ENCODE data around the gene CD72. TPM values are rescaled to one million over a fixed set of nuclear protein-coding genes. Genes with fewer than 3 reads are reported as not detected.
A peak's percentile ranks its signal among the peaks of the same experiment; 100 is the strongest.

The CD72 gene
- polyA plus RNA-seq (ENCODE audit: insufficient read length): 2.6 TPM

- no peak for DNase-seq (ENCODE audit: low read depth)
Measured at GRCh38 chr9:35618325-35618727, at the start of gene CD72. TSS of gene CD72 (minus strand) at chr9:35618413. CDS start at chr9:35618303, 110 bp downstream.

GRCh38 chr9:35667939-35668338 is 49.7 kb upstream of the CD72 start:
- no peak for DNase-seq (ENCODE audit: low read depth)

GRCh38 chr9:35666549-35666948 is 48.3 kb upstream of the CD72 start:
- DNase-seq (ENCODE audit: low read depth): no peak

GRCh38 chr9:35666045-35666444 is 47.8 kb upstream of the CD72 start:
- DNase-seq (ENCODE audit: low read depth): no peak

- DNase-seq (ENCODE audit: low read depth): no peak
Measured at GRCh38 chr9:35665471-35665818, 47.2 kb upstream of the CD72 start.

DNA sequence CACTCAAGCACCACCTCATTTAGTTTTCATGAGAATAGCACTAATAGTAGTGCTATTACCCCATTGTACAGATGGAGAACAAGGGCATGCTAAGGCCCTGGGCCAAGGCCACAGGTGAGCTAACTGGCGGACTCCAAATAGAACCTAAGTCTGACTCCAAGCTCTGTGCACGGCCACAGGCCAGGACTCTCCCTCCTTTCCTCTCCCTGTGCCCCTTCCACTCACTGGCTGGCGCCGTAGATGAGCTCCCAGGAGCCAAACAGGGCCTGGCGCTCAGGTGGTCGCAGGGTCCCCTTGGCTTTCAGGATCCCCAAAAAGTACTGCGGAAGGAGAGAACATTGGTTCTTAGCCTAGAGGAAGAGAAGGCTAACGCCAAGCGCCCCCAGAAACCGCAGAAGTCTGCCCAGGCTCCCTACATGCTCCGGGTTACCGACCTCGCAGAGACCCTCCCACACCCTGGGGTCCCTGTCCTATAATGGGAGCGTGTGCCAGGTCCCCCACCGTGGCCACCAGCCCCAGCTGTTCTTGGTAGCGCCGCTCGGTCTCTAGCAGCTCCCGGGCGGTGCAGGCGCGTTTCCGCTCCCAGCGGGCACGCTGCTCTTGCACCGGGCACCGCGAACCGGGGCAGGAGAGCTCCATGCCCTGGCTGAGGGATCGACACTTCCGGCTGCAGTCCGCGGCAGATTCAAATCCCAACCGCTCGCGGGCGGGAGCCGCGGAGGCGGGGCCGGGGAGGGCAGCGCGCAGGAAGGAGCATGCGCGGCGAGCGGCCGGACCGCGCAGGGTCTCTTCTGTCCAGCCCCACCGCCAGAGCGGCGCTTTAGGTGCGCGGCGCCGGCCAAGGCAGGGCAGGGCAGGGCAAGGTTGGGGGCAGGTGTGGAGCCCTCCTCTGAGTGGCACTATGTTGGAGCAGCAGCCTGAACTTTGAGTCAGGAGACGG is 46.6 kb upstream of the CD72 start, which contains the start of gene ARHGEF39:
Gene ARHGEF39 (minus strand): TSS at position 665 of the 940 bp plus-strand sequence. CDS start 26 bp downstream, at position 639.
- no peak for DNase-seq (ENCODE audit: low read depth)

- no peak for DNase-seq (ENCODE audit: low read depth)
Measured at GRCh38 chr9:35662437-35662836, 44.2 kb upstream of the CD72 start.

DNA sequence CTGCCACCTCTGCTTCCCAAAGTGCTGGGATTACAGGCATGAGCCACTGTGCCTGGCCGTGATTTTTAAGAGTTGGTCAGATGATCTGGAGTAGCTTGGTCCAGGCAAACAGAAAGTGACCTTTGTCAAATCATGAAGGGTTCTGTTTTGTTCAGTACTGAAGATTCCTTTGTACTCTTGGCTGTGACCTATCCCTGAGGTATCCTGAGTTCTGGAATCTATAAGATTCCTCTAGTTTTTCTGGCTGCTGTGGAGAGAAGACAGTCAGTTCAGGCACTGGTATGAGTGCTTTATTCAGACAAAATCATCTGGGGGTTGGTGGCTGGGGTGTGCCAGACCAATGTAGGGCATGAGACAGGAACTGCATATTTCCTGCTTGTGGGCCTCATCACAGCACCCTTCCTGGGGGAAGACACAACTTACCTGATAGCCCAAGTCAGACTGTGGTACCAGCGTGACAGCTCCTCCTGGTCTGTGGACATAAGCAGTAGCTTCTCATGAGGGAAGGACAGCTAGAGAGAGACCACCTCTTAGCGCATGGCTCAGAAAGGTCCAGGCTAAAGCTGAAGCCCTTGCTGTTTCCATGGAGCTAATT is 43.6 kb upstream of the CD72 start:
- no peak for DNase-seq (ENCODE audit: low read depth)

GRCh38 chr9:35660966-35661415 is 42.8 kb upstream of the CD72 start:
- DNase-seq (ENCODE audit: low read depth): no peak

DNA sequence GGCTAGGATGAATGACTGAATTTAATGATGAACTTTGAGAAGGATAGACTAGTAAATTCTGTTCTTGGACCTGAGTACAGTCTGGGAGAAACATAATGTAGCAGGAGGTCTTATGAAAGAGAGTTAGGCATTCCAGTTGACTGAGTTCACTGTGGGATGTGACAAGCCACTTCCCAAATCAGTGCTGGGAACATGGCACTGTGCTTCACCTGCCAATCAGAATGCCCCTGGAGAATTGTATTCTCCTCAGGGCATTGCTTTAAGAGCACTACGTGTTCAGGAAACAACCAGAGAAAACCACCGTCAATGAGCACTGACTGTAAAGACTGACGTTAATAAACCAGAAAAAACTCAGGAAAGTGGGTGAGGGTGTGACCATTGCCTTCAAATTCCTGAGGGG is 41.1 kb upstream of the CD72 start:
- DNase-seq (ENCODE audit: low read depth): no peak

- no peak for DNase-seq (ENCODE audit: low read depth)
Measured at GRCh38 chr9:35658968-35659220, 40.7 kb upstream of the CD72 start.

DNA sequence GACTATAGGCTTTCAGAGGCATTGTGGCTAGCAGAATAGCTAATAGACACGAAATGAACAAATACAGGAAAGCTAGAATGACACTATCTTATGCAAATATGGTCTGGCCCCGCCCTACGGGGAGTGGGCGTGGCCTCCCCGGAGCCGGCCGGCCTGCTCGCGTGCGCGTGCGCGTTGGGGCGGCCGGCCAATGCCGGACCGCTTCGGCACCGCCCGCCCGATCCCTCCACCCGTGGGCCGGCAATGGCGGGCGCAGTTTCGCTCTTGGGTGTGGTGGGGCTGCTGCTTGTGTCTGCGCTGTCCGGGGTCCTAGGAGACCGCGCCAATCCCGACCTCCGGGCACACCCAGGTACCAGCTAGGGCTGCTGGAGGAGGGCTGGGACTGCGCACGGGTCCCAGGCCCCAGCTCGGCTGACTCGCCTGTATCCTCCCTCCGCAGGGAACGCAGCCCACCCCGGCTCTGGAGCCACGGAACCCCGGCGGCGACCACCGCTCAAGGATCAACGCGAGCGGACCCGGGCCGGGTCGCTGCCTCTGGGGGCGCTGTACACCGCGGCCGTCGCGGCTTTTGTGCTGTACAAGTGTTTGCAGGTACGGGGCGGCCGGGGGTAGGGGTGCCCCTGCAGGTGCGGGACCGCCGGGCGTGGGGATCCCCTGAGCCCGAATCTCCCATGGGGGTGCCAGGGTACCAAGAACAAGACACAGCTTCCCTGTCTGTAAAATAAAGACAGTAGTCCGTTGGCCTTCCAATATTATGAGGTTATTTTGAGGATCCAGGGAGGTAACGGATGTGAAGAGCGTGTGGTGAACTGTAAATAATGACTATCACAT is 40.1 kb upstream of the CD72 start, which contains the start of gene CCDC107:
Gene CCDC107 (plus strand): TSS at position 156 of the 831 bp plus-strand sequence. CDS start 88 bp downstream, at position 244.
- DNase-seq (ENCODE audit: low read depth): peak; percentile 73

- peak; percentile 98 for DNase-seq (ENCODE audit: low read depth)
Measured at GRCh38 chr9:35657546-35658136, 39.4 kb upstream of the CD72 start, which contains the start of gene RMRP. TSS of gene RMRP (minus strand) at chr9:35658019.

- DNase-seq (ENCODE audit: low read depth): no peak
Measured at GRCh38 chr9:35656831-35657545, 38.8 kb upstream of the CD72 start.

DNA sequence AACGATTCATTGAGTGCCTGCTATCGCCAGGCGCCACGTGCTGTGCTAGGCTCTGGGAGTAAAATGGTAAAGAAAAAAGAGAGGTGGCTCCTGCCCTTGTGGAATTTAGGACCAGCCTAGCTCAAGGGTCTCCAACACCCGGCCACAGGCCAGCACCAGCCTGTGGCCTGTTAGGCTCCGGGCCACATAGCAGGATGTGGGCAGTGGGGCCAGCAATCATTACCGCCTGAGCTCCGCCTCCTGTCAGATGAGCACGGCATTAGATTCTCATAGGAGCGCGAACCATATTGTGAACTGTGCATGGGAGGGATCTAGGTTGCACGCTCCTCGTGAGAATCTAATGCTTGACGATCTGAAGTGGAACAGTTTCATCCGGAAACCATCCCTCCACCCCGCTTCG is 38.1 kb upstream of the CD72 start:
- DNase-seq (ENCODE audit: low read depth): no peak

- DNase-seq (ENCODE audit: low read depth): no peak
Measured at GRCh38 chr9:35653611-35654010, 35.4 kb upstream of the CD72 start.

GRCh38 chr9:35652829-35653209 is 34.6 kb upstream of the CD72 start:
- DNase-seq (ENCODE audit: low read depth): no peak

- no peak for DNase-seq (ENCODE audit: low read depth)
Measured at GRCh38 chr9:35651956-35652828, 34.0 kb upstream of the CD72 start.

- no peak for DNase-seq (ENCODE audit: low read depth)
Measured at GRCh38 chr9:35650341-35651158, 32.3 kb upstream of the CD72 start, which contains the start of gene SIT1. TSS of gene SIT1 (minus strand) at chr9:35650931. CDS start at chr9:35650853, 78 bp downstream.

All from forelimb muscle (tissue), 1 donor.